ENCODE results near the gene HBD.

The HBD gene

DNA sequence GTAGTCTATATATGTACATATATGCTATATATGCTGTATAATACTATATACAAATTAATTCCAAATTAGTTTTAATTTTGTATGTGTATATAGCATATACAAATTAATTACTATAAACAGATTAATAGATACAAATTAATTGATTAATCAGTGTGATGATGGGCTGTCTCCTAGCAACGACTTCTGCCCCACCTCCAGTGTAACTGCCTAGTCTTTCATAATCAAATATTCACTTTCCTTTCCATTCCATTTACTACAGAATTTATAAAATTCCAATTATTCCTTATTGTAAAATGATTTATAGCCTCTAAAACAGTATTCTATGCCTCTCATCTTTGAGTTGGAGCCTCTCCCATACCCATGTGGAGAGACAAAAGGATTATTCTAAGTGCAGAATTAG lies 976 bp downstream of the HBD start:
- no peak overlapping the region for H3K4me3 ChIP-seq (ENCODE audit: low read length in 2 of 2)
- no peak overlapping the region for H3K9ac ChIP-seq (ENCODE audit: low read depth in 1 of 2, low read length in 2 of 2)
- H3K27me3 ChIP-seq (ENCODE audit: control insufficient read depth in 2 of 2, insufficient read depth in 2 of 2, low read length in 2 of 2), result no peaks in the 10 kb centered on the region
- no peaks in the 10 kb centered on the region for H3K9me3 ChIP-seq (ENCODE audit: control insufficient read depth in 2 of 2, low read length in 2 of 2)
- no peaks in the 10 kb centered on the region for H3K4me1 ChIP-seq (ENCODE audit: control insufficient read depth in 2 of 2, insufficient read depth in 2 of 2, low read length in 2 of 2)
- H3K27ac ChIP-seq (ENCODE audit: low read depth in 2 of 2, low read length in 2 of 2), result no peak overlapping the region
- no peaks in the 10 kb centered on the region for H3K36me3 ChIP-seq (ENCODE audit: control insufficient read depth in 2 of 2, insufficient read depth in 2 of 2, low read length in 2 of 2)

DNA sequence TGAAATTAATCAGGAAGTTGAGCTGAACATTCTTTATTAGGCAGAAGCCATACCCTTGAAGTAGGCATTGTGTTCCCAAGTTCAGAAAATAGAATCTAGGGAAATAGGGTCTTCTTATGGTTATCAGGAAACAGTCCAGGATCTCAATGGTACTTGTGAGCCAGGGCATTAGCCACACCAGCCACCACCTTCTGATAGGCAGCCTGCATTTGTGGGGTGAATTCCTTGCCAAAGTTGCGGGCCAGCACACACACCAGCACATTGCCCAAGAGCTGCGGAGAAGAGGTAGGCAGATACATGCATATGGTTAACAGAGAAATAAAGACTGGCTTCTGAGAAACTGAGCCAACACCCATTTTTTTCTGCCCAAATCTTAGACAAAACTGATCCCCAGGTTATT lies 1.5 kb downstream of the HBD start:
- Histone ChIP-seq H3K36me3 (ENCODE audit: control insufficient read depth in 2 of 2, insufficient read depth in 2 of 2, low read length in 2 of 2) (no peaks in the 10 kb centered on the region), H3K9me3 (ENCODE audit: control insufficient read depth in 2 of 2, low read length in 2 of 2) (no peaks in the 10 kb centered on the region), H3K4me1 (ENCODE audit: control insufficient read depth in 2 of 2, insufficient read depth in 2 of 2, low read length in 2 of 2) (no peaks in the 10 kb centered on the region), H3K27ac (ENCODE audit: low read depth in 2 of 2, low read length in 2 of 2) (no peak overlapping the region), H3K4me3 (ENCODE audit: low read length in 2 of 2) (no peak overlapping the region), H3K27me3 (ENCODE audit: control insufficient read depth in 2 of 2, insufficient read depth in 2 of 2, low read length in 2 of 2) (no peaks in the 10 kb centered on the region), H3K9ac (ENCODE audit: low read depth in 1 of 2, low read length in 2 of 2) (no peak overlapping the region)

DNA sequence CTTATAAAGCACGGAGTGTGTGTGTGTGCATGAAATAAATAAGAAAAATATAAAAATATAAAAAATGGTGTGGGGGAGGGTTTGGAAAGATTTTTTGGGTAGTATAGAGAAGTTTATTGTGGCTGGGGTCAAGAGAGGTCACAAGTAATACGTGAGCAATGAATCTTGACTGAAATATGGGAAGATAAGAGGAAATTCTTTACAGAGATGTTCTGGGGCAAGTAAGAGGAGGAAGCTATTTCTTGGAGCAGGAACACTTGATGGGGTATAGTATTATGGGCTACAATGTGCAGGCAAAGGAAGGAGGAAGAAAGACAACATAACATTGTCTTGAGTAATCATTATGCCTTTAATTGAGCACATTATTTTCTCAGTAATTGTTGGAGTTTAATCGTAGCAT lies 2.1 kb downstream of the HBD start:
- H3K9me3 ChIP-seq (ENCODE audit: control insufficient read depth in 2 of 2, low read length in 2 of 2), result no peaks in the 10 kb centered on the region
- no peak overlapping the region for H3K27ac ChIP-seq (ENCODE audit: low read depth in 2 of 2, low read length in 2 of 2)
- H3K4me1 ChIP-seq (ENCODE audit: control insufficient read depth in 2 of 2, insufficient read depth in 2 of 2, low read length in 2 of 2), result no peaks in the 10 kb centered on the region
- H3K9ac ChIP-seq (ENCODE audit: low read depth in 1 of 2, low read length in 2 of 2), result no peak overlapping the region
- no peak overlapping the region for H3K4me3 ChIP-seq (ENCODE audit: low read length in 2 of 2)
- no peaks in the 10 kb centered on the region for H3K36me3 ChIP-seq (ENCODE audit: control insufficient read depth in 2 of 2, insufficient read depth in 2 of 2, low read length in 2 of 2)
- H3K27me3 ChIP-seq (ENCODE audit: control insufficient read depth in 2 of 2, insufficient read depth in 2 of 2, low read length in 2 of 2), result no peaks in the 10 kb centered on the region

DNA sequence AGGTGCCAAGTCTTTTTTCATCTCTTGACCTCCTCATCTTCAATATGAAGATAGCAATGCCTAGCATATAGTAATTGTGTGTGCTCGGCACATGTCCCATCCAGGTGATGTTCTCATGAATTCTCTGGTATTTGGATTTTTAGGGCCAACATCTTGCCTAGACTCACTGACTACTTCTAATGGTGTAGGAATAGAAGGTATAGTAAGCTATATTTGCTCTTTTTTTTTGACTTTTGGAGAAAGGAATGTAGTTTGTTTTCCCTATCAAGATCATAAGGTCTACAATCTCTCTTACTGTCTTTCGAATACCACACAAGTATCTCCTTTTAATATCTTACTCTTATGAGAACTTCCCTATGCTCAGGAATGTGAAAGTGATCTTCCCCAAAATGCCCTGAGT lies 3.2 kb downstream of the HBD start:
- Histone ChIP-seq H3K36me3 (ENCODE audit: control insufficient read depth in 2 of 2, insufficient read depth in 2 of 2, low read length in 2 of 2) (no peaks in the 10 kb centered on the region), H3K4me3 (ENCODE audit: low read length in 2 of 2) (no peak overlapping the region), H3K4me1 (ENCODE audit: control insufficient read depth in 2 of 2, insufficient read depth in 2 of 2, low read length in 2 of 2) (no peaks in the 10 kb centered on the region), H3K27me3 (ENCODE audit: control insufficient read depth in 2 of 2, insufficient read depth in 2 of 2, low read length in 2 of 2) (no peaks in the 10 kb centered on the region), H3K9ac (ENCODE audit: low read depth in 1 of 2, low read length in 2 of 2) (no peak overlapping the region), H3K9me3 (ENCODE audit: control insufficient read depth in 2 of 2, low read length in 2 of 2) (no peaks in the 10 kb centered on the region), H3K27ac (ENCODE audit: low read depth in 2 of 2, low read length in 2 of 2) (no peak overlapping the region)

DNA sequence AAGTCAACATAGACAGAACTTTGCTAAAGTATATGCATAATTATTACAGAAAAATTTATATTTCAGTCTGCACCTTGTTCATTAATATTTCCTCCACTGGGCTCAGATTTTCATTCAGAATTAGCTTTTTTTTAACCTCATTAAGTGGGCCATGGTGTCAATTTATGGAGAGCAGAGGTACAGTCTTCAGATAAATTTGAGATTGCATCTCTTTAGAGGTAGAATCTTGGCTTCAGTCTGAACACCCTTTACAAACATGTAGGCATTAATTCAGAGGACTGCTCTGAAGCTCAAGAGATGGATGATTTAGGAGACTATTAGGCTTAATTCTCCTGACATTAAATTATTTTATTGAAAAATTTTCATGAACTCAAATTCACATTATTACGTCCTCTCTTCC lies 4.0 kb downstream of the HBD start:
- no peak overlapping the region for H3K4me3 ChIP-seq (ENCODE audit: low read length in 2 of 2)

DNA sequence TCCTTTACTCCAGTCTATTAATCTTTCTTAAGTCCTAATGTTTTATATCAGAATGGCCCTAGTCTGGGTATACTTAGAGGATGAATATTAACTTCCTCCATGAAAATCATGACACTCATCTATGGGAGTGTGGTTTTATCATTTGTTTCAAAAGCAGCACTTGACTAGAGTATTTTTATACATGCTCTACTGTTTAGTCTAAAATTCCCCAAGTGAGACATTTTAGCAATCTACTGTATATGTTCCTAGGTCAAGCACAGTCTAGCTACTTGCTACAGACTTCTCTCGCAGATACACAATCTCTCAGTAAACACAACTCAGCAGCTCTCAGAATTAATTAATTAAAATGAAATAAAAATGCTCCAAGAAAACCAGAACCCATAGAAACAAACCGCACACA lies 4.5 kb downstream of the HBD start:
- Histone ChIP-seq H3K27ac (ENCODE audit: low read depth in 2 of 2, low read length in 2 of 2) (no peak overlapping the region), H3K4me1 (ENCODE audit: control insufficient read depth in 2 of 2, insufficient read depth in 2 of 2, low read length in 2 of 2) (no peaks in the 10 kb centered on the region), H3K9me3 (ENCODE audit: control insufficient read depth in 2 of 2, low read length in 2 of 2) (no peaks in the 10 kb centered on the region), H3K9ac (ENCODE audit: low read depth in 1 of 2, low read length in 2 of 2) (no peak overlapping the region), H3K4me3 (ENCODE audit: low read length in 2 of 2) (no peak overlapping the region), H3K27me3 (ENCODE audit: control insufficient read depth in 2 of 2, insufficient read depth in 2 of 2, low read length in 2 of 2) (no peaks in the 10 kb centered on the region), H3K36me3 (ENCODE audit: control insufficient read depth in 2 of 2, insufficient read depth in 2 of 2, low read length in 2 of 2) (no peaks in the 10 kb centered on the region)

More for the DNA sequence above, 4.0 kb downstream of the HBD start:
- Histone ChIP-seq H3K36me3 (ENCODE audit: control insufficient read depth in 2 of 2, insufficient read depth in 2 of 2, low read length in 2 of 2) (no peaks in the 10 kb centered on the region), H3K9ac (ENCODE audit: low read depth in 1 of 2, low read length in 2 of 2) (no peak overlapping the region), H3K27me3 (ENCODE audit: control insufficient read depth in 2 of 2, insufficient read depth in 2 of 2, low read length in 2 of 2) (no peaks in the 10 kb centered on the region), H3K4me1 (ENCODE audit: control insufficient read depth in 2 of 2, insufficient read depth in 2 of 2, low read length in 2 of 2) (no peaks in the 10 kb centered on the region), H3K27ac (ENCODE audit: low read depth in 2 of 2, low read length in 2 of 2) (no peak overlapping the region), H3K9me3 (ENCODE audit: control insufficient read depth in 2 of 2, low read length in 2 of 2) (no peaks in the 10 kb centered on the region)

DNA sequence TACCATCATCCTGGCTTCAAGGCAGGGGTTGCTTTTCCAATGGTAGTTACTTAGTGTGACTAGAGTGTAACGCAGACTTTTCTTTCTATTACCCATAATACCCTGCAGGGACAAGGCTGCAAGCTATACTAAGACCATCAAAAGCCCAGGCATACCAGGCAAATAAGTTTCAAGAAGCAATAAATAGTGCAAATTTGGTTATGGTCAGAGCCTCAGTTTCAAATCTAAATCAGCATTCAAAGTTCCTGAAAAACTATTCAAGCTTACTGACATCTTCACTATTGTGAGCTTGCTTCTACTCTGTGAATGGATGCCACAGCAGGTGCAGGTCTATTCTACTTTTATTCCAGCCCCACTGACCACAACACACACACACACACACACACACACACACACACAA lies 4.9 kb downstream of the HBD start:
- H3K27ac ChIP-seq (ENCODE audit: low read depth in 2 of 2, low read length in 2 of 2), result no peak overlapping the region
- H3K27me3 ChIP-seq (ENCODE audit: control insufficient read depth in 2 of 2, insufficient read depth in 2 of 2, low read length in 2 of 2), result no peaks in the 10 kb centered on the region
- no peak overlapping the region for H3K4me3 ChIP-seq (ENCODE audit: low read length in 2 of 2)
- no peaks in the 10 kb centered on the region for H3K9me3 ChIP-seq (ENCODE audit: control insufficient read depth in 2 of 2, low read length in 2 of 2)
- no peaks in the 10 kb centered on the region for H3K4me1 ChIP-seq (ENCODE audit: control insufficient read depth in 2 of 2, insufficient read depth in 2 of 2, low read length in 2 of 2)
- H3K9ac ChIP-seq (ENCODE audit: low read depth in 1 of 2, low read length in 2 of 2), result no peak overlapping the region
- H3K36me3 ChIP-seq (ENCODE audit: control insufficient read depth in 2 of 2, insufficient read depth in 2 of 2, low read length in 2 of 2), result no peaks in the 10 kb centered on the region

DNA sequence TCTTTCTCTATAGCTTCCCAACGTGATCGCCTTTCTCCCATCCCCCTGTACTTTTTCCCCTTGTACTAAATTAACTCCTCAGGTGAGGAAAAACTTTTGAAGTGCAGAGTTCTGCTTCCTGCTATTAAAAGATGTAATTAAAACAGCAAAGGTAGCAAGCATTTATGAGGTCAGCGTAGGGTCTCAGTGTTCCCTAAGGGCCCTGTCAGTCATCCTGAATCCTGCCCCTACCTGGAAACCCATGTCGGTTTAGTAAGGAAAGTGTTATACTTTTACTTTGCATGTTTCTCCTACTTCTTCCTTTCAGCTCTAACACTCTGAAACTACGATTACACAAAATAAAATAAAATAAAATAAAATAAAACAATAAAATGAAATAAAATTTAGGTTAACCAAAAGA lies 6.2 kb downstream of the HBD start:
- Histone ChIP-seq H3K9ac (ENCODE audit: low read depth in 1 of 2, low read length in 2 of 2) (no peak overlapping the region), H3K9me3 (ENCODE audit: control insufficient read depth in 2 of 2, low read length in 2 of 2) (no peaks in the 10 kb centered on the region), H3K36me3 (ENCODE audit: control insufficient read depth in 2 of 2, insufficient read depth in 2 of 2, low read length in 2 of 2) (no peaks in the 10 kb centered on the region), H3K4me1 (ENCODE audit: control insufficient read depth in 2 of 2, insufficient read depth in 2 of 2, low read length in 2 of 2) (no peaks in the 10 kb centered on the region), H3K27me3 (ENCODE audit: control insufficient read depth in 2 of 2, insufficient read depth in 2 of 2, low read length in 2 of 2) (no peaks in the 10 kb centered on the region), H3K4me3 (ENCODE audit: low read length in 2 of 2) (no peak overlapping the region), H3K27ac (ENCODE audit: low read depth in 2 of 2, low read length in 2 of 2) (no peak overlapping the region)

DNA sequence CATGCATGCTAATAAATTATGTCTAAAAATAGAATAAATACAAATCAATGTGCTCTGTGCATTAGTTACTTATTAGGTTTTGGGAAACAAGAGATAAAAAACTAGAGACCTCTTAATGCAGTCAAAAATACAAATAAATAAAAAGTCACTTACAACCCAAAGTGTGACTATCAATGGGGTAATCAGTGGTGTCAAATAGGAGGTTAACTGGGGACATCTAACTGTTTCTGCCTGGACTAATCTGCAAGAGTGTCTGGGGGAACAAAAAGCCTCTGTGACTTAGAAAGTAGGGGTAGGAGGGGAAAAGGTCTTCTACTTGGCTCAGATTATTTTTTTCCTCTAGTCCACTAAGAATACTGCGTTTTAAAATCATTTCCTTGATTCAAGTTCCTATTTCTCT lies 6.6 kb downstream of the HBD start:
- no peaks in the 10 kb centered on the region for H3K27me3 ChIP-seq (ENCODE audit: control insufficient read depth in 2 of 2, insufficient read depth in 2 of 2, low read length in 2 of 2)
- H3K4me1 ChIP-seq (ENCODE audit: control insufficient read depth in 2 of 2, insufficient read depth in 2 of 2, low read length in 2 of 2), result no peaks in the 10 kb centered on the region
- no peak overlapping the region for H3K27ac ChIP-seq (ENCODE audit: low read depth in 2 of 2, low read length in 2 of 2)
- no peak overlapping the region for H3K4me3 ChIP-seq (ENCODE audit: low read length in 2 of 2)
- H3K9me3 ChIP-seq (ENCODE audit: control insufficient read depth in 2 of 2, low read length in 2 of 2), result no peaks in the 10 kb centered on the region
- no peaks in the 10 kb centered on the region for H3K36me3 ChIP-seq (ENCODE audit: control insufficient read depth in 2 of 2, insufficient read depth in 2 of 2, low read length in 2 of 2)
- no peak overlapping the region for H3K9ac ChIP-seq (ENCODE audit: low read depth in 1 of 2, low read length in 2 of 2)

DNA sequence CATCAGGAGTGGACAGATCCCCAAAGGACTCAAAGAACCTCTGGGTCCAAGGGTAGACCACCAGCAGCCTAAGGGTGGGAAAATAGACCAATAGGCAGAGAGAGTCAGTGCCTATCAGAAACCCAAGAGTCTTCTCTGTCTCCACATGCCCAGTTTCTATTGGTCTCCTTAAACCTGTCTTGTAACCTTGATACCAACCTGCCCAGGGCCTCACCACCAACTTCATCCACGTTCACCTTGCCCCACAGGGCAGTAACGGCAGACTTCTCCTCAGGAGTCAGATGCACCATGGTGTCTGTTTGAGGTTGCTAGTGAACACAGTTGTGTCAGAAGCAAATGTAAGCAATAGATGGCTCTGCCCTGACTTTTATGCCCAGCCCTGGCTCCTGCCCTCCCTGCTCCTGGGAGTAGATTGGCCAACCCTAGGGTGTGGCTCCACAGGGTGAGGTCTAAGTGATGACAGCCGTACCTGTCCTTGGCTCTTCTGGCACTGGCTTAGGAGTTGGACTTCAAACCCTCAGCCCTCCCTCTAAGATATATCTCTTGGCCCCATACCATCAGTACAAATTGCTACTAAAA lies 7.5 kb downstream of the HBD start, which contains the start of gene HBB:
Gene HBB, minus strand, starts transcription at position 340 of the 579 bp plus-strand sequence. Its CDS starts 50 bp downstream, at position 290.
- no peak within 1 kb of the TSS for H3K4me3 ChIP-seq (ENCODE audit: low read length in 2 of 2)
- no peak within 1 kb of the TSS for H3K9ac ChIP-seq (ENCODE audit: low read depth in 1 of 2, low read length in 2 of 2)
- no peaks in the 10 kb centered on the region for H3K9me3 ChIP-seq (ENCODE audit: control insufficient read depth in 2 of 2, low read length in 2 of 2)
- no peaks in the 10 kb centered on the region for H3K36me3 ChIP-seq (ENCODE audit: control insufficient read depth in 2 of 2, insufficient read depth in 2 of 2, low read length in 2 of 2)
- no peaks in the 10 kb centered on the region for H3K4me1 ChIP-seq (ENCODE audit: control insufficient read depth in 2 of 2, insufficient read depth in 2 of 2, low read length in 2 of 2)
- no peaks in the 10 kb centered on the region for H3K27me3 ChIP-seq (ENCODE audit: control insufficient read depth in 2 of 2, insufficient read depth in 2 of 2, low read length in 2 of 2)
- H3K27ac ChIP-seq (ENCODE audit: low read depth in 2 of 2, low read length in 2 of 2), result no peak within 1 kb of the TSS

DNA sequence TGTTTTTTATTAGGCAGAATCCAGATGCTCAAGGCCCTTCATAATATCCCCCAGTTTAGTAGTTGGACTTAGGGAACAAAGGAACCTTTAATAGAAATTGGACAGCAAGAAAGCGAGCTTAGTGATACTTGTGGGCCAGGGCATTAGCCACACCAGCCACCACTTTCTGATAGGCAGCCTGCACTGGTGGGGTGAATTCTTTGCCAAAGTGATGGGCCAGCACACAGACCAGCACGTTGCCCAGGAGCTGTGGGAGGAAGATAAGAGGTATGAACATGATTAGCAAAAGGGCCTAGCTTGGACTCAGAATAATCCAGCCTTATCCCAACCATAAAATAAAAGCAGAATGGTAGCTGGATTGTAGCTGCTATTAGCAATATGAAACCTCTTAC lies 8.8 kb downstream of the HBD start:
- H3K4me1 ChIP-seq (ENCODE audit: control insufficient read depth in 2 of 2, insufficient read depth in 2 of 2, low read length in 2 of 2), result no peaks in the 10 kb centered on the region
- no peak overlapping the region for H3K9ac ChIP-seq (ENCODE audit: low read depth in 1 of 2, low read length in 2 of 2)
- no peaks in the 10 kb centered on the region for H3K27me3 ChIP-seq (ENCODE audit: control insufficient read depth in 2 of 2, insufficient read depth in 2 of 2, low read length in 2 of 2)
- H3K4me3 ChIP-seq (ENCODE audit: low read length in 2 of 2), result no peak overlapping the region
- no peaks in the 10 kb centered on the region for H3K9me3 ChIP-seq (ENCODE audit: control insufficient read depth in 2 of 2, low read length in 2 of 2)
- H3K27ac ChIP-seq (ENCODE audit: low read depth in 2 of 2, low read length in 2 of 2), result no peak overlapping the region
- no peaks in the 10 kb centered on the region for H3K36me3 ChIP-seq (ENCODE audit: control insufficient read depth in 2 of 2, insufficient read depth in 2 of 2, low read length in 2 of 2)
